ENCODE results near the gene FNDC3B. TPM values are rescaled to one million over a fixed set of nuclear protein-coding genes. Genes with fewer than 3 reads are reported as not detected.
"Not testable (repeated sequence)": the region's sequence is repeated elsewhere in the genome, so short reads cannot be mapped to it uniquely, and the experiment has no call there.

FNDC3B gene
- total RNA-seq, 1 donor from 2014 or later, result 9.3 TPM

DNA sequence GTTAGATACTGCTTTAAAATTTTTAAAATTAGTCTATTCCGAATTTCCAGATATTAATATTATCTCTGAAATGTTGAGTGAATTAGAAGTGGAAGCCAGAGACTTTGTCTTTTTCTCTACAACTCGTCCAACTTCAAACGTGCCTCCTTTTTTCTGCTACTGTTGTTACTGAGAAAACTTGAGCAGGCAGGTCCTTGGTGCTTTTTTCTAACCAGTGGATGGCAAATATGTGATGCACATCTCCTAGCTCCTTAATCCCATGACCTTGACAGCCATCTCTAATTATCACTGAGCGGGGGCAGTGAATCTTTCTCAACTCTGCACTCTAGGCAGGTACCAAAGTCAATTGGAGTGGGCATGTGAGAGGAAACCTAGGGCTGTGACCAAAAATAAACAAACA lies 50.7 kb downstream of the FNDC3B start:
- no peaks in the 10 kb centered on the region for H3K9me3 Mint-ChIP-seq
- intact Hi-C loops (cut with micrococcal nuclease), result no loop called here
- CTCF ChIA-PET, result no interaction called here
- no peaks in the 10 kb centered on the region for H3K4me1 Mint-ChIP-seq
- no peak overlapping the region for H3K4me3 Mint-ChIP-seq
- H3K36me3 Mint-ChIP-seq (ENCODE audit: low read depth), result no peaks in the 10 kb centered on the region
- H3K27me3 Mint-ChIP-seq, result peaks cover 6% of the 10 kb centered on the region
- POLR2A ChIA-PET, result no interaction called here
- DNase-seq (no peak), ATAC-seq (ENCODE audit: low read depth) (no peak)
- TF ChIP-seq, protein P1, sequence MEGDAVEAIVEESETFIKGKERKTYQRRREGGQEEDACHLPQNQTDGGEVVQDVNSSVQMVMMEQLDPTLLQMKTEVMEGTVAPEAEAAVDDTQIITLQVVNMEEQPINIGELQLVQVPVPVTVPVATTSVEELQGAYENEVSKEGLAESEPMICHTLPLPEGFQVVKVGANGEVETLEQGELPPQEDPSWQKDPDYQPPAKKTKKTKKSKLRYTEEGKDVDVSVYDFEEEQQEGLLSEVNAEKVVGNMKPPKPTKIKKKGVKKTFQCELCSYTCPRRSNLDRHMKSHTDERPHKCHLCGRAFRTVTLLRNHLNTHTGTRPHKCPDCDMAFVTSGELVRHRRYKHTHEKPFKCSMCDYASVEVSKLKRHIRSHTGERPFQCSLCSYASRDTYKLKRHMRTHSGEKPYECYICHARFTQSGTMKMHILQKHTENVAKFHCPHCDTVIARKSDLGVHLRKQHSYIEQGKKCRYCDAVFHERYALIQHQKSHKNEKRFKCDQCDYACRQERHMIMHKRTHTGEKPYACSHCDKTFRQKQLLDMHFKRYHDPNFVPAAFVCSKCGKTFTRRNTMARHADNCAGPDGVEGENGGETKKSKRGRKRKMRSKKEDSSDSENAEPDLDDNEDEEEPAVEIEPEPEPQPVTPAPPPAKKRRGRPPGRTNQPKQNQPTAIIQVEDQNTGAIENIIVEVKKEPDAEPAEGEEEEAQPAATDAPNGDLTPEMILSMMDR (IDR thresholded peaks at IDR 0.05), result no peak
- no peak overlapping the region for H3K27ac Mint-ChIP-seq

DNA sequence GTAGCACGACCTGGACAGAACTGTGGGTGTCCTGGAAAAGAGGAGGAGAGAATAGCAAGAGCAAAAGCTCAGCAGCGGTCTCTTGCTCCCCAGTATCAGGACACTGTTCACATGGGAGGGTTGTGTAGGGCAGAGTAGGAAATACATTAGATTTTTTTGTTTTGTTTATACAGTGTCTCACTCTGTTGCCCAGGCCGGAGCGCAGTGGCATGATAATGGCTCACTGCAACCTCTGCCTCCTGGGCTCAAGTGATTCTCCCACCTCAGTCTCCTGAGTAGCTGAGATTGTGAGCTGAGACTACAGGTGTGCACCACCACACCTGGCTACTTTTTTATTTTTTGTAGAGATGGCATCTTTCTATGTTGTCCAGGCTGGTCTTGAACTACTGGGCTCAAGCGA lies 53.3 kb downstream of the FNDC3B start:
- no peaks in the 10 kb centered on the region for H3K9me3 Mint-ChIP-seq
- H3K4me1 Mint-ChIP-seq, result no peaks in the 10 kb centered on the region
- intact Hi-C loops (cut with micrococcal nuclease), result no loop called here
- CTCF ChIA-PET, result no interaction called here
- H3K27ac Mint-ChIP-seq, result no peak overlapping the region
- H3K27me3 Mint-ChIP-seq, result peaks cover 12% of the 10 kb centered on the region
- DNase-seq, result no peak
- POLR2A ChIA-PET, result no interaction called here
- H3K4me3 Mint-ChIP-seq, result no peak overlapping the region
- H3K36me3 Mint-ChIP-seq (ENCODE audit: low read depth), result no peaks in the 10 kb centered on the region
- TF ChIP-seq, protein P1 (IDR thresholded peaks at IDR 0.05), result no peak
- ATAC-seq (ENCODE audit: low read depth), result no peak

GRCh38 chr3:172093581-172094443 lies 54.4 kb downstream of the FNDC3B start:
- H3K27ac Mint-ChIP-seq; H3K9me3 Mint-ChIP-seq; H3K36me3 Mint-ChIP-seq (ENCODE audit: low read depth); POLR2A ChIA-PET; ATAC-seq (ENCODE audit: low read depth); H3K4me3 Mint-ChIP-seq; intact Hi-C loops (cut with micrococcal nuclease); DNase-seq; CTCF ChIA-PET; H3K4me1 Mint-ChIP-seq: not testable (repeated sequence)
- H3K27me3 Mint-ChIP-seq, result peaks cover 18% of the 10 kb centered on the region

GRCh38 chr3:172094621-172095557 lies 55.5 kb downstream of the FNDC3B start:
- Mint-ChIP-seq H3K9me3 (no peaks in the 10 kb centered on the region), H3K4me3 (no peak overlapping the region), H3K27me3 (peaks cover 29% of the 10 kb centered on the region), H3K27ac (no peak overlapping the region), H3K36me3 (ENCODE audit: low read depth) (no peaks in the 10 kb centered on the region), H3K4me1 (no peaks in the 10 kb centered on the region)
- no peak for ATAC-seq (ENCODE audit: low read depth)
- TF ChIP-seq, protein P1 (IDR thresholded peaks at IDR 0.05), result no peak
- intact Hi-C loops (cut with micrococcal nuclease), result no loop called here
- no peak for DNase-seq
- CTCF ChIA-PET, result no interaction called here
- POLR2A ChIA-PET, result no interaction called here

DNA sequence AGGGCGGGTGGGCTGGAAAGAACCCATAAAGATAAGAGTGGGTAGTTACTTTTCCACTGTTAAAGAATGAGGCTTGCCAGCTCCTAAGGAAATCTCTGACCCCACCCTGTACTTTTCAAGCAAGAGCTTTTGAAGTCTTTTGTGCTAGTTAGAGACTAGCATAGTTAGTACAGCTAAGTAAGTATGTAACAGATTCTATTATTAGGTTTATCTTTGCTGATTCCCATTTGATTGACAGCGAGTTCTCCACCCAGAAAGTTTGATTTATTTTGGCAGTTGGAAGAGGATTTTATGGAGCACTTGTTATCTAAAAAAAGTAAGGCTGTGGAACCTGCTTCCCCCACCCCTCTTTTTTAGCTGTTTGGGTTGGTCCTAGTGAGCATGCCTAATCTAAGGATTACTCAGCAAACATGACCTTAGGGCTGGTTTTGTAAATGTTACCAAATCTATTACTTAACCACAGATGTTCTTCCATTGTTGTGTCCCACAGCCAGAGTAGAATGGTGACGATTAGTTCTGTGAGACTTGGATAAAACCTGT lies 57.6 kb downstream of the FNDC3B start:
- H3K36me3 Mint-ChIP-seq (ENCODE audit: low read depth), result no peaks in the 10 kb centered on the region
- no peaks in the 10 kb centered on the region for H3K9me3 Mint-ChIP-seq
- H3K27me3 Mint-ChIP-seq, result peaks cover 39% of the 10 kb centered on the region
- TF ChIP-seq, protein P1 (IDR thresholded peaks at IDR 0.05), result no peak
- H3K27ac Mint-ChIP-seq, result no peak overlapping the region
- no peak for ATAC-seq (ENCODE audit: low read depth)
- intact Hi-C loops (cut with micrococcal nuclease), result no loop called here
- DNase-seq, result no peak
- ChIA-PET CTCF (no interaction called here), POLR2A (no interaction called here)
- no peak overlapping the region for H3K4me3 Mint-ChIP-seq
- no peaks in the 10 kb centered on the region for H3K4me1 Mint-ChIP-seq
